Measurements from ENCODE around the gene ATXN7L1. TPM values are rescaled to one million over a fixed set of nuclear protein-coding genes. Genes with fewer than 3 reads are reported as not detected.

The ATXN7L1 gene
- polyA plus RNA-seq, 1 experiment, result 2.7 TPM

- DNase-seq (ENCODE audit: low read depth), result no peak
- TF ChIP-seq CTCF (IDR thresholded peaks at IDR 0.05; ENCODE audit: insufficient read depth, low read depth, low read length), result no peak
- Histone ChIP-seq H3K4me3 (ENCODE audit: low read depth, low read length) (no peak overlapping the region), H3K27me3 (ENCODE audit: control insufficient read depth, insufficient read depth, low read length) (no peaks in the 10 kb centered on the region), H3K36me3 (ENCODE audit: control insufficient read depth, insufficient read depth, low read length) (no peaks in the 10 kb centered on the region; the same call in 1 of the 2 replicates)
- POLR2A ChIA-PET, result no interaction called here
- CTCF ChIA-PET, result interaction anchor here (0.6 to 1.1 kb wide), 2 partner anchors 9 to 85 kb away, joined by 4 read pairs; no protein-coding TSS in a partner anchor
Observed at GRCh38 chr7:105680505-105681187, 195.8 kb downstream of the ATXN7L1 start.

GRCh38 chr7:105678811-105679495, 197.4 kb downstream of the ATXN7L1 start:
- Histone ChIP-seq H3K4me3 (ENCODE audit: low read depth, low read length) (no peak overlapping the region), H3K27me3 (ENCODE audit: control insufficient read depth, insufficient read depth, low read length) (no peaks in the 10 kb centered on the region), H3K36me3 (ENCODE audit: control insufficient read depth, insufficient read depth, low read length) (no peaks in the 10 kb centered on the region; the same call in 1 of the 2 replicates)
- ChIA-PET POLR2A (no interaction called here), CTCF (no interaction called here)
- no peak for DNase-seq (ENCODE audit: low read depth)
- no peak for TF ChIP-seq CTCF (IDR thresholded peaks at IDR 0.05; ENCODE audit: insufficient read depth, low read depth, low read length)

GRCh38 chr7:105677817-105678573, 198.4 kb downstream of the ATXN7L1 start:
- no peak for TF ChIP-seq CTCF (IDR thresholded peaks at IDR 0.05; ENCODE audit: insufficient read depth, low read depth, low read length)
- ChIA-PET CTCF (interaction anchor here (1.1 kb wide), 1 partner anchor 30 kb away, joined by 3 read pairs; no protein-coding TSS in a partner anchor), POLR2A (no interaction called here)
- Histone ChIP-seq H3K36me3 (ENCODE audit: control insufficient read depth, insufficient read depth, low read length) (no peaks in the 10 kb centered on the region; the same call in 1 of the 2 replicates), H3K27me3 (ENCODE audit: control insufficient read depth, insufficient read depth, low read length) (no peaks in the 10 kb centered on the region), H3K4me3 (ENCODE audit: low read depth, low read length) (no peak overlapping the region)
- DNase-seq (ENCODE audit: low read depth), result no peak

GRCh38 chr7:105677410-105677730, 199.0 kb downstream of the ATXN7L1 start:
- H3K36me3 ChIP-seq (ENCODE audit: control insufficient read depth, insufficient read depth, low read length), result no peaks in the 10 kb centered on the region; the same call in 1 of the 2 replicates
- POLR2A ChIA-PET, result no interaction called here
- H3K27me3 ChIP-seq (ENCODE audit: control insufficient read depth, insufficient read depth, low read length), result no peaks in the 10 kb centered on the region
- no peak for TF ChIP-seq CTCF (IDR thresholded peaks at IDR 0.05; ENCODE audit: insufficient read depth, low read depth, low read length)
- H3K4me3 ChIP-seq (ENCODE audit: low read depth, low read length), result no peak overlapping the region
- CTCF ChIA-PET, result interaction anchor here (1.1 to 1.4 kb wide), 2 partner anchors 21 to 29 kb away, joined by 3 read pairs; no protein-coding TSS in a partner anchor
- no peak for DNase-seq (ENCODE audit: low read depth)

DNA sequence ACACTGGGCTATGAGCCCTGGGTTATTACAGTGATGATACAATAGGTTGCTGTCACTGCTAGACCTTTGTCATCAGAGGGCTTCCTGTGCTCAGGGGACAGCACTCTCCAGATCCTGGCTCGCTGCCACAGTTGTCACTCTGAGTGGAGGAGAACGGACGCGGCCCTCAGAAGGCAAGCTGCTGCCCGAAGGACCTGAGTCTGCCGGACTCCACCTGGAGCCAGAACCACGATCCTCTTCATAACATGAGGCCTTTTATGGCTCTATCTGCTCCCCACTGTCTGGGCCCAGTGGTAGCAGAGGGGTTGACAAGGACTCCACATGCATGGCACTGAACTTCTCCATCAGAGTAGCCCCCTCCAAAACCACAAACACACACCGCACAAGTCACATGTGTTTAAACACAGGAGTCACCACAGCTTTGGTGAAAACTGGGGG, 200.4 kb downstream of the ATXN7L1 start:
- Histone ChIP-seq H3K4me3 (ENCODE audit: low read depth, low read length) (no peak overlapping the region), H3K36me3 (ENCODE audit: control insufficient read depth, insufficient read depth, low read length) (no peaks in the 10 kb centered on the region; the same call in 1 of the 2 replicates), H3K27me3 (ENCODE audit: control insufficient read depth, insufficient read depth, low read length) (no peaks in the 10 kb centered on the region)
- ChIA-PET POLR2A (no interaction called here), CTCF (interaction anchor here (0.6 to 1.4 kb wide), 2 partner anchors 20 to 104 kb away, joined by 3 to 5 read pairs; no protein-coding TSS in a partner anchor)
- TF ChIP-seq CTCF (IDR thresholded peaks at IDR 0.05; ENCODE audit: insufficient read depth, low read depth, low read length), result no peak
- DNase-seq (ENCODE audit: low read depth), result no peak

Data from BJ (cell line).